GM19025 (cell line): ENCODE results near the gene NLRC5.

Source experiments
- ATAC-seq: cut with Tn5 transposase; IDR thresholded peaks from one replicate; pipeline ENCODE4 v1.9.1; 2021; ENCODE audit warnings: mild to moderate bottlenecking, low read depth, moderate library complexity; ENCODE audit not compliant: unreplicated experiment

NLRC5 gene

DNA sequence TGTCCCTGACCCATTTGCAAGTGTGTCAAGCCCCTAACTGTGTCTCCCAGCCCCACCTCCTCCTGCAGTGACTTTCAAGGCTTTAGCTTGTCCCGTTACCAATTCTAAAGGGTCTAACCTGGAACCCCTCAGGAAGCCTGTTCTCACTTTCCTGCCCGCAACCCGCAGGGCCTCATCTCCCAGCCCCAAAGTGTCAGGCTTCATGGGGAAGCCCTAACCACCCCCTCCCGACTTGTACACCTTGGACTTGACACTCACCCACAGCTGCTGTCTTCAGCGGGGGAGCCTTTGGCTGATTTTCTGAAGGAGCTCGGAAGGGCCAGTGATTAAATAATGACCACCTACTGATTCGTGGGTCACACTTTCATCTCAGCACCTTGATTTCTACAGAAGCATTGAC is 33.1 kb downstream of the NLRC5 start:
- ATAC-seq: no peak

DNA sequence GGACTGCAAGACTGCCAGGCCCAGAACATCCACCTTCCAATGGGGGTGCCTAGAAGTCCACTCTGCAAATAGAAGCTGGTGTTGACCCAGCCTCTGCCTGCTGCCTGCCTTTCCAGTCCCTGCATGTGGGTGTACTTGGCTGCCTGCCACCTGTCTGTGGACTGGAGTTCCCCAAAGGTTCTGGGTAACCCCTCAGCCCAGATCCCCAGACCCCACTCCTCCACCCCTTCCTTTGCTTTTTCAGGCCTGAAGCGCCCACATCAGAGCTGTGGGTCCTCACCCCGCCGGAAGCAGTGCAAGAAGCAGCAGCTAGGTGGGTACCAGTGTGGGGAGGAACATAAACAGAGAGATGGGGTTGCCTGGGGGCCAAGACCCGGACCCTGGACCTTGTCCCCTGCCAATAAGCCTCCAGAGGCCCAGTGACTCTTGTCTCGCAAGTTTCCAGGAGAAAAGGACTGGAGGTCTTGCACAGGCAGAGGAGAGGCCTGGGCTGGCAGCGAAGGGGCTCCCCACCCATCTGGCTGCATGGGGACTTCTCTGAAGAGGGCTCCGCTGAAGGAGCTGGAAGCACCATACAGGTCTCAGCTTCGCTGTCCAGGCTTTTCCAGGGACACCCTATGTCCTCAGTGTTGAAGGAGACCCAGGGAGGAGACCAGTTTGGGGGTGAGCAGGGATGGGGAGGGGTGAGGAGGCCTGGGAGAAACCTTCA is 34.3 kb downstream of the NLRC5 start:
- ATAC-seq: no peak

DNA sequence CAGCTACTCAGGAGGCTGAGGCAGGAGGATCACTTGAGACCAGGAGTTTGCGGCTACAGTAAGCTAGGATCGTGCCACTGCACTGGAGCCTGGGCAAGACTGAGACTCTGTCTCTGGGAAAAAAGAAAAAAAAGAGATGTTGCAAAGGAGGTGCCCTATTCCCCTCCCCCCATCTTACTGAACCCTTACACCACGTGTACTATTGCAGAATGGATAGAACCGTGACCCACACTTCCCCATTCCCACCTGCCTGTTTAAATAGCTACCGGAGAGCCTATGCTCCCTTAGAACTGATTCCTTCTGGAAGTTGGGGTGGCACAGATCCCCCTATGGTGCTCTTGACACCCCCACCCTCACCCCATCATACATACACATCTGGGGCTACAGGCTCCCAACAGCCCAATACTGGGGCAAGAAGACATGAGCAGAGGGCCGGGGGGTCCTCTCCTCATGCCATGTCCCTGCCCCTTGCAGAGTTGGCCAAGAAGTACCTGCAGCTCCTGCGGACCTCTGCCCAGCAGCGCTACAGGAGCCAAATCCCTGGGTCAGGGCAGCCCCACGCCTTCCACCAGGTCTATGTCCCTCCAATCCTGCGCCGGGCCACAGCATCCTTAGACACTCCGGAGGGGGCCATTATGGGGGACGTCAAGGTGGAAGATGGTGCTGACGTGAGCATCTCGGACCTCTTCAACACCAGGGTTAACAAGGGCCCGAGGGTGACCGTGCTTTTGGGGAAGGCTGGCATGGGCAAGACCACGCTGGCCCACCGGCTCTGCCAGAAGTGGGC is 35.7 kb downstream of the NLRC5 start:
- no peak for ATAC-seq

DNA sequence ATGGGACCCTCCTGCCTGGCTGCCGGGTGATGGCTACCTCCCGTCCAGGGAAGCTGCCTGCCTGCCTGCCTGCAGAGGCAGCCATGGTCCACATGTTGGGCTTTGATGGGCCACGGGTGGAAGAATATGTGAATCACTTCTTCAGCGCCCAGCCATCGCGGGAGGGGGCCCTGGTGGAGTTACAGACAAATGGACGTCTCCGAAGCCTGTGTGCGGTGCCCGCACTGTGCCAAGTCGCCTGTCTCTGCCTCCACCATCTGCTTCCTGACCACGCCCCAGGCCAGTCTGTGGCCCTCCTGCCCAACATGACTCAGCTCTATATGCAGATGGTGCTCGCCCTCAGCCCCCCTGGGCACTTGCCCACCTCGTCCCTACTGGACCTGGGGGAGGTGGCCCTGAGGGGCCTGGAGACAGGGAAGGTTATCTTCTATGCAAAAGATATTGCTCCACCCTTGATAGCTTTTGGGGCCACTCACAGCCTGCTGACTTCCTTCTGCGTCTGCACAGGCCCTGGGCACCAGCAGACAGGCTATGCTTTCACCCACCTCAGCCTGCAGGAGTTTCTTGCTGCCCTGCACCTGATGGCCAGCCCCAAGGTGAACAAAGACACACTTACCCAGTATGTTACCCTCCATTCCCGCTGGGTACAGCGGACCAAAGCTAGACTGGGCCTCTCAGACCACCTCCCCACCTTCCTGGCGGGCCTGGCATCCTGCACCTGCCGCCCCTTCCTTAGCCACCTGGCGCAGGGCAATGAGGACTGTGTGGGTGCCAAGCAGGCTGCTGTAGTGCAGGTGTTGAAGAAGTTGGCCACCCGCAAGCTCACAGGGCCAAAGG is 36.8 kb downstream of the NLRC5 start:
- ATAC-seq: no peak

DNA sequence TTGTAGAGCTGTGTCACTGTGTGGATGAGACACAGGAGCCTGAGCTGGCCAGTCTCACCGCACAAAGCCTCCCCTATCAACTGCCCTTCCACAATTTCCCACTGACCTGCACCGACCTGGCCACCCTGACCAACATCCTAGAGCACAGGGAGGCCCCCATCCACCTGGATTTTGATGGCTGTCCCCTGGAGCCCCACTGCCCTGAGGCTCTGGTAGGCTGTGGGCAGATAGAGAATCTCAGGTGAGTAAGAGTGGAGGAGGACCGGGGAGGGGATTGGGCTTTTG is 37.4 kb downstream of the NLRC5 start:
- ATAC-seq: no peak

DNA sequence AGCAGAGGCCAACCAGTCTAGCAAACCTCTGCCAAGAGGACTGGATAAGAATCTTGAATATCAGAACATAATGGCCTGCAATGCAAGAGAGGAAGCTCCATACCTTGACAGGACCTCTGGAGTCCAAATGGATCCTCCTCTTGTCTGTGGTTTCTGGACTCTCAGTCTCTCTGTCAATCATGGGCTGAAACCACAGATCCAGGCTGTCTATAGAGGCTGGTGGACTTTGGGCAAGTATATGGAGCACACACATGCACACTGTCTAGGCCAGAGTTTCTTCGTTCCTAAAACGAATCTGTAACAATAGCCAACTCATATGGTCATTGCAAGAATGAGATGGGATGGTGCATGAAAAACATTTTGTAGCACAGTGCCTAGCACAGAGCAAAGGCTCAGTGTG is 37.7 kb downstream of the NLRC5 start:
- ATAC-seq: no peak

DNA sequence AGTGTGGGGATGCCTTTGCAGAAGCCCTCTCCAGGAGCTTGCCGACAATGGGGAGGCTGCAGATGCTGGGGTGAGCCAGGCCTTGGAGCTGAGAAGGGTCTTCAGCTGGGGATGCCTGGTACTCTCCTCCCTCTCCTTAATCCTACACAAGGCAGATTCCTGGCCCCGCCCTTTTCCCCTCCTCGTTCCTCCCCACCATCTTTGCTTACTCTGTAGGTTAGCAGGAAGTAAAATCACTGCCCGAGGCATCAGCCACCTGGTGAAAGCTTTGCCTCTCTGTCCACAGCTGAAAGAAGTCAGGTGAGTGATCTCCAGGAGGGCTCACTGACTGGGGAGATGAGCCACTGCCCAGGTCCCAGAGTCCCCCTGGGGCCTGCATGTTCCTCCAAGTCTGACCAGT is 38.7 kb downstream of the NLRC5 start:
- no peak for ATAC-seq

DNA sequence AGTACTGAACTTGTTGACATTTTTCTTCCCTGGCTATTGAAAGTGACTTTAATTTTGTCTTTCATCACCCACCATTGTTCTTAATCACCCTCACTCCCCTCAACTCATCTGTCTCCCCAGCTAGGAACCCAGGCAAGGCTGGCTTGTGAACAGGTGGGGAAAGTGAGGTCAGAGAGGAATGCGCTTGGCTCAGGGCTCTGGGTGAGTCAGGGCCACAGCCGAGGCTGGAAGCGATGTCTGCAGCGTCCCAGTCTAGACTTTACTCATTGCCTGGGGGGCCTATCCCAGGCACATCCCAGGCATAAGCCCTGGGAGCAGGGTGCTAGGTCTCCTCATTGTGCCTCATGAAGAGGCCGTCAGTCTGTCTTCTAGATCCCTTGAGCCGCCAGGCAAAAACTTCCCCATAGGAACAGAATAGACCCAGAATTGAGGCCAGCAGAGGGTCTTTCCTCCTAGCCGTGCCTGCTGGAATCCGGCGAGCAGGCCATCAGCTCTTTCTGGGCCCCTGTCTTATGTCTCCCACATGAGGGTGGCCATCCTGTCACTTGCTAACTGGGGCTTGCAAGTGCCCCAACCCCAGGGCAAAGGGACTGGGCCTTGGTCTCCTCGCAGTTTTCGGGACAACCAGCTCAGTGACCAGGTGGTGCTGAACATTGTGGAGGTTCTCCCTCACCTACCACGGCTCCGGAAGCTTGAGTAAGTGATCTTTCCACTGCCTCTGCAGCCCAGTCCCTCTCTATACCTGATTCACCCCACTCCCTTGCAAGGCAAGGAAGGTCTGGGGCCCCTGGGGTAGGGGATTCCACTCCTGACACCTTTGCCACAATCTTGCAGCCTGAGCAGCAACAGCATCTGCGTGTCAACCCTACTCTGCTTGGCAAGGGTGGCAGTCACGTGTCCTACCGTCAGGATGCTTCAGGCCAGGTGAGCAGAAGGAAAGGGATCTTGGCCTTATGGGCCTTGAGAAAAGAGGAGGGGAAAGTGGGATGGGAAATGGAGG is 40.1 kb downstream of the NLRC5 start:
- no peak for ATAC-seq

DNA sequence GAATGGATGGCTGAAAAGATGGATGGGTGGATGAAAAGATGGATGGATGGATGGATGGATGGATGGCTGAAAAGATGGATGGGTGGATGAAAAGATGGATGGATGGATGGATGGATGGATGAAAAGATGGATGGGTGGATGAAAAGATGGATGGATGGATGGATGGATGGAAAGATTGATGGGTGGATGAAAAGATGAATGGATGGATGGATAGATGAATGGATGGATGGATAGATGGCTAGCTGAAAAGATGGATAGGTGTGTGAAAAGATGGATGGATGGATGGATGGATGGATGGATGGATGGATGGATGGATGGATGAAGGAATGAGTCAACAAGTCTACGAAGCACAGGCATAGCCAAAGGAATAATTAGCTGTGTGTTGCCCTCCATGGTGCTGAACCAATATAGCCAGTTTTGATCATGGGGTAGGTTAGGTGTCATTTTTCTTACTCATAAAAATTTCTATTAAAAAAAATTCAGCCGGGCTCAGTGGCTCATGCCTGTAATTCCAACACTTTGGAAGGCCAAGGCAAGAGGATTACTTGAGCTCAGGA is 41.1 kb downstream of the NLRC5 start:
- no peak for ATAC-seq

DNA sequence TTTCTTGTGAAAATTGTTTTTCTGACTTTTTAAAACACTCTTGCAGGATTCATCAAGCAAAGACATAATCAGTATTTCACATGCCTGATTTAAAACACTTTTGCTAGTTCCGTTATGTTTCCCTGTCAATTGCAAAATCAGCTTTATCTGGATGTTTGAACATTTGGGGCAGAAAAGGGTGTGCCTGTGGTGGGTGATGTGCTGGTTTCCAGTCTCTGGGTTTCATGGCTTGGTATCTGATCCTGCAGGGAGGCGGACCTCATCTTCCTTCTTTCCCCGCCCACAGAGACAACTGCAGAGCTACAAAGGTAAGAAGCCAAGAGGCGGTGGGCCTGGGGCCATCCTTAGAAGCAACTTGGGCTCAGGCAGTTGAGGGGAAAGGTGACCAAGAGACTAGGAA is 41.8 kb downstream of the NLRC5 start:
- ATAC-seq: no peak

DNA sequence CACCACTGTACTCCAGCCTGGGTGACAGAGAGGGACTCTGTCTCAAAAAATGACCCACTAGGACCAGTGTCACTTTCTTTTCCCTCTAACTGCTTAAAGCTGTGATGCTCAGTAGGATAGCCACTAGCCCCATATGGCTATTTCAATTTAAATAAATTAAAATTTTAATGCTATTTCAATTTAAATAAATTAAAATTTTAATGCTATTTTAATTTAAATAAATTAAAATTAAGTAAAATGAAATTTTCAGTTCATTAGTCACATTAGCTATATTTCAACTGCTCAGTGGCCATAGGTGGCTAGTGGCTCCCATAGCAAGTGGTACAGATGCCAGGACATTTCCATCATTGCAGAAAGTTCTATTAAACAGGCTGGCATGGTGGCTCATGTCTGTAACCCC is 43.0 kb downstream of the NLRC5 start:
- no peak for ATAC-seq

DNA sequence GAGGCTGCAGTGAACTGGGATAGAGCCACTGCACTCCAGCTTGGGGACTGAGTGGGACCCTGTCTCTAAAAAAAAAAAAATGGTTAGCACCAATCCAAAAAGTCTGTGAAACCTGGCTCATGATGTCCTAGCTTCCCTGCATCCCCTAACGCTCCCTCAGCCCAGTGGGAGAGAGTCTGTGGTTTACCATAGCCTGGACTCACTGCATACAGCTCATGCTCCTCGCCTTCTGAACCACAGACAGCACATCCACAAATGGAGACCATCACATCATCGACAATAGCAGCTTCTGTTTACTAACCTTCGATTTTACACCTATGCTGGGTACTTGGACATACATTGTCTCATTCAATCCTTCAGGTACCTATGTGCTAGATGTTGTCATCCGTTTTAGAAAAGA is 43.6 kb downstream of the NLRC5 start:
- no peak for ATAC-seq

DNA sequence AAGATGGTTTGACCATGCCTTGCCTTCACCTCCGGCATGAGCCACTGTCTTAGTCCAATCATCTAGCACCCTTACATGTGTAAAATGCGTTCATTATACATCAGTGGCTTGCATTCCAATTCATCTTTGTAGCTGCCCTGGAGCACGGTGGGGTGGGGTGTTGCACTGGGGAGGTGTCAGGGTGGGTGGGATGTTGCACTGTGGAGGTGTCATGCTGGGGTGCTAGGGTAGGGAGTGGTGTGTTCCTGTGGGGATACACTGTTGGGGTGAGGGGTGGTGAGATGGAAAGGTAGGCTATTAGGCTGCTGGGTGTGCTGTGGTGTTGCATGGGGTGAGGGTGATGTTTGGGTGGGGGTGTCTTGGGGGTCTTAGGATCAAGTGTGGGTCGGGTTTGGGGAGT is 47.0 kb downstream of the NLRC5 start:
- ATAC-seq: no peak

DNA sequence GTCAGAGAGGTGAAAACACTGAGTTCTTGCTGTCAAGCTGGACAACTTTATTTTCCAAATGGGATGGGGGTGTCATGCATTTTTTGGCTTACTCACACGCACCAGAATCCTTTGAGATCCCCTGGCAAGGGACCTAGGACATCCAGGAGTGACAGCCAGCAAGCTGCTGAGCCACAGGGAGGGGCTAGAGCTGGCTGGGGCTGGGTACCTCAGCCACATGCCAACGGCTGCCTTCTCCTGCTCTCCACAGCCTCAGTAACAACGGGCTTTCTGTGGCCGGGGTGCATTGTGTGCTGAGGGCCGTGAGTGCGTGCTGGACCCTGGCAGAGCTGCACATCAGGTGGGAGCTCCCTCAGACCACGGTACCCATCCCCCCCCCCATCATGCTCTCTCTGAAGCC is 47.6 kb downstream of the NLRC5 start:
- ATAC-seq: no peak

DNA sequence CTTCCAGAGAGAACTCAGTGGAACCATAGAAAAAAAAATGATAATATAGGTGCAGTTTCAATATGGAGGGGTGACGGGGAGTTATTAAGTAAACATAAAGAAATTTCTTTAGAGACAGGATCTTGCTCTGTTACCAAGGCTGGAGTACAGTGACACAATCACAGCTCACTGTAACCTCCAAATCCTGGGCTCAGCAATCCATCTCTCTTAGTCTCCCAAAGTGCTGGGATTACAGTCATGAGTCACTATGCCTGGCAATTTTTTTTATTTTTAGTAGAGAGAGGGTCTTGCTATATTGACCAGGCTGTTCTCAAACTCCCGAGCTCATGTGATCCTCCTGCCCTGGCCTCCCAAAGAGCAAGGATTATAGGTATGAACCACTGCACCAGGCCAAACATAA is 48.8 kb downstream of the NLRC5 start:
- no peak for ATAC-seq

DNA sequence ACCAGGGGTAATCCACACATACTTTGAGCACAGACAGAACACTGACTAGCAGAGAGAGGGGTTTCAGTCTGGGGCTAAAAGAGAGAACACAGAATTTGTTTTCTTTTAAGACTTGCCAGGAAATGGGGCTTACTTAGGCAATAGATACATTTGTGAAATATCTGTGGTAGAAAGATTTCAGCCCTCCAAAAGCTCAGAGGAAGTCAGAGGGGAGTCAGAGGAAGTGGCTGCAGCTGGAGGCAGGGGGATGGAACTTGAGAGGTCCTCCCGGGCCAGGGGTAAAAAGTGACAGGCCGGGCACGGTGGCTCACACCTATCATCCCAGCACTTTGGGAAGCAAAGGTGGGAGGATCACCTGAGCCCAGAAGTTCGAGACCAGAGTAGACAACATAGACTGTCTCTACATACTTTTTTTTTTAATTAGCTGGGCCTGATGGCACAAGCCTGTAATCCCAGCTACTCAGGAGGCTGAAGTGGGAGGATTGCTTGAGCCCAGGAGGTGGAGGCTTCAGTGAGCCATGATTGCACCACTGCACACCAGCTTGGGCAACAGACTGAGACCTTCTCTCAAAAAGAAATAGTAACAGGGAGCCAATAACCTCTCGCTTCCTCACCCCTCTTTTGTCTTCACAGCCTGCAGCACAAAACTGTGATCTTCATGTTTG is 49.9 kb downstream of the NLRC5 start:
- no peak for ATAC-seq

DNA sequence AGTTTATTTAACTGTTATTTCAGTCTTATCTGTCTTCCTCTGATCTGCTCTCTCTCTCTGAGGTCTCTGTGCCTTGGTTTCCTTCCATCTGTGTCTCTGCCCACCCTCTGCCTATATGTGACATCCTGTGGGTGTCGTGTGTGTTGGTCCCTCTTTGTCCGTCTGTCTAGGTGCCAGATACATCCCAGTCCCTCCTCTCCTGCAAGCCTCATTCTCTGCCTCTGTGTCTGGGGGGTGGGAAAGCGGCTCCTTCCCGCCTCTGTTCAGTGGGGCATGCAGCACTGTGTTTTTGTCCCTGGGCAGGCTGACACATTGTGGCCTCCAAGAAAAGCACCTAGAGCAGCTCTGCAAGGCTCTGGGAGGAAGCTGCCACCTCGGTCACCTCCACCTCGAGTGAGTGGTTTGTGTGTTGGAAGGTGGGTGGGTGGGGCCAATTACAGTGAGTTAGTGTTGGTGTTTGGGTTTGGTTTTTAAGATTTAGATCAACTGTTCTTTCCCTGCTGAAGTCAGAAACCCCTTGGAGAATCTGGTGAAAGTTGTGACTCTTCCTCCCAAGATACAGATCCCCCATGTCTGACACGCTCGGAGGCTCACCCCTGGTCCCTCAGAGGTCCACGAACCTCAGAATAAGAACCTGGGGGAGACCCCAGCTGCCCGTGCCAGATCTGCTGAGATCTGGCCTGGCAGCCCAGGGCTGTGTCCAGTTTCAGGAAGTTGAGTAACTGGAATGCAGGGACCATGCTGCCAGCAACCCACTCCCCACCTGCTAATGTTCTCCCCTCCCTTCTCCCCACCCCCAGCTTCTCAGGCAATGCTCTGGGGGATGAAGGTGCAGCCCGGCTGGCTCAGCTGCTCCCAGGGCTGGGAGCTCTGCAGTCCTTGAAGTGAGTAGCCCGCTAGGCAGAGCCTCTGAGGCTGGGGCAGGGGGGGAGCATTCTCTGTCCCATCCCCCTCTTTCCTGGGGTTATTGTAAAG is 52.1 kb downstream of the NLRC5 start:
- ATAC-seq: peak; percentile 25
